GM12801 (cell line): ENCODE measurements around the gene CCDC184.

Source experiments
- CTCF ChIP-seq: IDR thresholded peaks from one replicate; pipeline ENCODE4 v1.5.1; 2011; ENCODE audit warnings: control low read depth; ENCODE audit not compliant: insufficient read length; ENCODE audit errors: extremely low read depth

CCDC184 gene

GRCh38 chr12:48192861-48193260 lies 9.4 kb downstream of the CCDC184 start:
- TF ChIP-seq CTCF: no peak

DNA sequence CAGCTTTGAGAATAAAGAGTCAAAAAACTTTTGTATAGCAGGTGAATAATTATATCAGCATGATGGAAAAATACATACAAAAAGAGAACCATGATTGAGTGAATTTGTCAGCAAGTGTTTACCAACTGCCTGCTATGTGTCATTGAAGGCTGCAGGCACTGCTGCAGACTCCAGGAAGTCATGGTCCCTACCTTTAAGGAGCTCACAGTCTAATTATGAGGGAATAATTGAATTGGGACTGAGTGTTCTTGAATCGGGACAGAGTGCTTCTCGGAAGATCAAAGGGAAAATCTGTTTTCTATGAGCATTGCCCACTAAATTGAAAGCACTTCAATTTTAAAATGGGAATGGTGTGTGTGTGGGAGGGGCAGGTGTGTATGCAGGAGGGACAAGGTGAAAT lies 10.2 kb downstream of the CCDC184 start:
- TF ChIP-seq CTCF: no peak

DNA sequence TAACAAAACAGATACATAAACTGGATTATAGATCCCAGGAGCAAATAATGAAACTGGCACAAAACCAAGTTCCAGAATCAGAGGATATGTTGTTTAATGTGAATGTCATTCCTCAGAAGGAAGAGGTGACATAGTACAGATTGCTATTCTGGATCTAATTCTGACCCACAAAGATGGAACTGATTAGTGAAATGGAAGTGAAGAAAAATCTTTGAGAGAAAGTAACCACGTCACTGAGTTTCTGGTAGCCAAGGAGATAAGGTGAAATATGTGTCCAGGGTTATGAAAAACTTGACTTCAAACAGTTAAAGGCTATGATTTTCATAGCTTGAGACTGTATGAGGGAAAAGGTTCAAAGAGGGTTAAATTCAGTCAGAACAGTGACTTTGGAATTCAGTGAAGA lies 11.4 kb downstream of the CCDC184 start:
- TF ChIP-seq CTCF: no peak

GRCh38 chr12:48197549-48197970 lies 14.1 kb downstream of the CCDC184 start:
- no peak for TF ChIP-seq CTCF

DNA sequence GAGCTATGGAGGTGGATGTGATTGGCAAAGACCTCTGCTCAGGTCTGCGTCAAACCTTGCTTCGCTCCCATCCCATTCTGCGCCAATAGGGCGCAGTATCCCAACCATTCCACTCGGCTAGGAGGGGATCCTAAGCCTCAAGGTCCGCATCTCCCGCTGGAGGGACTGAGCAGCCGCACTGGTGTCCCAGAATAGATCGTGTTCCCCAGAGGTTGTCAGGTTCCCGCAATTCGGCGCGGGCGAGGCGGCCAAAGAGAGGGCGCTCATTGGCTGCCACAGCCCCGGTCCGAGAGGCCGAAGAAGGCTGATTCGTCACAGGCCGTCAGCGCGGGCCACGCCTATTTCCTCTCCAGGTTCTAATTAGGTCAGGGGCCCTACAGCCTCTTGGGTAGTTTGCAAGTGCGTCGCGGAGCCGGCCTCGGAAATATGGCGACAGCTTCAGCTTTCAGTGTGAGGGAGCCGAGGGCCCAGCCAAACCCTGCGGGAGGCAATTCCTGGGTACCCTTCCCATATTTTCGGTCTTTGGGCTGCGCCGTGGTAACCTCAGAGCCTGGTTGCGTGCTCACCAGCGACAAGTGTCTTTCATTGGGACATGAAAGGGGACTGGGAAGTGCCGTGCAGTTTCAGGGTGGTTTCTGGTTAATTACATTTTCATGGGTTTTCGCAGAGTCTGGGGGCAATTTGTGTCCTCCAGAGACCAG lies 14.7 kb downstream of the CCDC184 start:
- TF ChIP-seq CTCF: no peak

DNA sequence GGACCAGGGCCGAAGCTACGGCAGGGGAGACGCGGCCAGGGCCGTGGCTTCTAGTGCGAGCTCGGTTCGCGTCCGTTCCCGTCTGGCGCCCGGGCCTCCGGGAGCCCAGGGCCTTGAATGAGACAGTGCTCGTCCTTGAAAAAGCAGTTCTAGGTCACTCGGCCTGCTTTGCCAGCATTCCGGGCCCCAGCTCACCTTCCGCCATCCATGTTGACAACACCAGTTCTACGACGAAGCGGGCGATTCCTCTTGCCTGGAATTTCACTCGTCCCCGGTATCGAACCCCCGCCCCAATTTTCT lies 15.2 kb downstream of the CCDC184 start:
- TF ChIP-seq CTCF: no peak

DNA sequence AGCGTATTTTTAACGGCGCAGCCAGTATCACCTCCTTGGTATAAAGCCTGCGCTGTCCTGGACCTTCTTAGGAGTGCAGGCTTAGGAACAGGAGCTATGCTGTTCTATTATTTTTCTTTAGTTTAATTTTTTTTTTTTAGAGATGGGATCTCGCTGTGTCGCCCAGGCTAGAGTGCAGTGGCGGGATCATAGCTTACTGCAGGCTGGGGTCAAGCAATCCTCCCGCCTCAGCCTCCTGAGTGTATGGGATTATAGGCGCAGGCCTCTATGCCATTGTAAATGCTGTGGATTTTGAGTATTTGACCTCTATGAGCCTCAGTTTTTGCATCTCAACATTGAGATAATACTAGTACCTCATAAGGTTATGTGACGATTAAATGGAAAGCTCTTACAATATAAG lies 15.5 kb downstream of the CCDC184 start:
- no peak for TF ChIP-seq CTCF
